Natural killer cell treated with Interleukin-12 subunit alpha and Interleukin-12 subunit beta and Interleukin-15 and Interleukin-18, amount 100 ng/mL, for 72 hours (primary cell): ENCODE data around the gene TBC1D25. TPM values are rescaled to one million over a fixed set of nuclear protein-coding genes. Genes with fewer than 3 reads are reported as not detected.
"Not testable (repeated sequence)": the region's sequence is repeated elsewhere in the genome, so short reads cannot be mapped to it uniquely, and the experiment has no call there.

Experiments used
- ATAC-seq, 2 donors: fragments of 150-1000 bp; cut with Tn5 transposase in 1 of 2; sonication (Bioruptor Pico), chemical (Tn5 transposase) in 1 of 2; 2 replicates each; pipeline ENCODE4 v1.10.0; 2021
- DNase-seq: peaks from one replicate; pipeline ENCODE4 v3.0.0; 2022; ENCODE audit warnings: low spot score
- H3K27ac Mint-ChIP-seq, 2 donors: 1 replicate in 1 of 2; 2 replicates in 1 of 2; pipeline ENCODE4 v1.8.0; 2022; ENCODE audit warnings: mixed read lengths in 2 of 2, mild to moderate bottlenecking in 1 of 2, moderate library complexity in 1 of 2
- H3K27me3 Mint-ChIP-seq, 2 donors: 1 replicate in 1 of 2; 2 replicates in 1 of 2; pipeline ENCODE4 v1.8.0; 2022; ENCODE audit warnings: mixed read lengths in 2 of 2
- H3K36me3 Mint-ChIP-seq: one replicate; pipeline ENCODE4 v1.8.0; 2022; ENCODE audit warnings: mixed read lengths
- H3K4me1 Mint-ChIP-seq, 2 donors: 1 replicate in 1 of 2; 2 replicates in 1 of 2; pipeline ENCODE4 v1.8.0; 2022; ENCODE audit warnings: low read depth in 2 of 2, mixed read lengths in 2 of 2, mild to moderate bottlenecking in 1 of 2
- H3K4me3 Mint-ChIP-seq: one replicate; pipeline ENCODE4 v1.8.0; 2022; ENCODE audit warnings: mixed read lengths
- H3K9me3 Mint-ChIP-seq: 2 replicates; pipeline ENCODE4 v1.8.0; 2022; ENCODE audit warnings: mixed read lengths
- total RNA-seq, 2 donors: library from RNA; stranded (reverse); gene quantifications; one replicate each; pipeline ENCODE4 v1.2.3, GENCODE V29; 2022

Gene TBC1D25
- total RNA-seq, 2 donors from 2014 or later, result 31.8 to 37.0 TPM

- H3K36me3 Mint-ChIP-seq, result peaks cover 8% of the 10 kb centered on the region
These were observed 17.9 kb upstream of the TBC1D25 start, which contains the start of gene EBP for GRCh38 chrX:48521353-48522243. EBP (plus strand) TSS chrX:48521808; CDS start chrX:48523772, 1,964 bp downstream.

GRCh38 chrX:48522291-48522690 is 17.2 kb upstream of the TBC1D25 start:
- Mint-ChIP-seq H3K27ac (peak overlapping the region; percentile 91 to 100), H3K4me1 (peaks cover 22 to 25% of the 10 kb centered on the region in 2 donors), H3K36me3 (peaks cover 11% of the 10 kb centered on the region), H3K4me3 (peak overlapping the region; percentile 94), H3K9me3 (no peaks in the 10 kb centered on the region), H3K27me3 (peaks cover 0 to 5% of the 10 kb centered on the region in 2 donors)
- ATAC-seq (no peak), DNase-seq (no peak)

More at GRCh38 chrX:48521353-48522243, 17.9 kb upstream of the TBC1D25 start, which contains the start of gene EBP:
- peak; percentile 95 for ATAC-seq
- DNase-seq, result peak; percentile 95
- Mint-ChIP-seq H3K27ac (peak within 1 kb of the TSS; percentile 91 to 100), H3K27me3 (peaks cover 0 to 4% of the 10 kb centered on the region in 2 donors), H3K9me3 (no peaks in the 10 kb centered on the region), H3K4me3 (peak within 1 kb of the TSS; percentile 94), H3K4me1 (peaks cover 20 to 22% of the 10 kb centered on the region in 2 donors)

GRCh38 chrX:48523682-48524081 is 15.8 kb upstream of the TBC1D25 start:
- ATAC-seq, result no peak
- H3K27me3 Mint-ChIP-seq, result peaks cover 0 to 5% of the 10 kb centered on the region in 2 donors
- no peak for DNase-seq
- peak overlapping the region; percentile 47 to 54 for H3K27ac Mint-ChIP-seq
- peak overlapping the region; percentile 94 for H3K4me3 Mint-ChIP-seq
- H3K36me3 Mint-ChIP-seq, result peaks cover 17% of the 10 kb centered on the region
- no peaks in the 10 kb centered on the region for H3K9me3 Mint-ChIP-seq
- peaks cover 23 to 25% of the 10 kb centered on the region in 2 donors for H3K4me1 Mint-ChIP-seq

- Mint-ChIP-seq H3K36me3 (peaks cover 17% of the 10 kb centered on the region), H3K4me1 (peaks cover 17 to 18% of the 10 kb centered on the region in 2 donors)
- not testable (repeated sequence) for ATAC-seq, H3K27me3 Mint-ChIP-seq, H3K27ac Mint-ChIP-seq, H3K9me3 Mint-ChIP-seq, H3K4me3 Mint-ChIP-seq, DNase-seq
These were observed 13.7 kb upstream of the TBC1D25 start for GRCh38 chrX:48525853-48526252.

- H3K27ac Mint-ChIP-seq, result peak overlapping the region; percentile 56 to 74
- H3K4me3 Mint-ChIP-seq, result no peak overlapping the region
- peaks cover 19% of the 10 kb centered on the region for H3K36me3 Mint-ChIP-seq
- H3K9me3 Mint-ChIP-seq, result no peaks in the 10 kb centered on the region
- peaks cover 32 to 45% of the 10 kb centered on the region in 2 donors for H3K4me1 Mint-ChIP-seq
- H3K27me3 Mint-ChIP-seq, result peaks cover 0 to 7% of the 10 kb centered on the region in 2 donors
- no peak for DNase-seq
- ATAC-seq, result no peak
These were observed 8.8 kb upstream of the TBC1D25 start for GRCh38 chrX:48530736-48531135.

GRCh38 chrX:48531358-48531959 is 8.1 kb upstream of the TBC1D25 start:
- no peaks in the 10 kb centered on the region for H3K9me3 Mint-ChIP-seq
- H3K4me3 Mint-ChIP-seq, result peak overlapping the region; percentile 44
- DNase-seq, result no peak
- peaks cover 16% of the 10 kb centered on the region for H3K36me3 Mint-ChIP-seq
- H3K27me3 Mint-ChIP-seq, result peaks cover 0 to 7% of the 10 kb centered on the region in 2 donors
- H3K4me1 Mint-ChIP-seq, result peaks cover 30 to 43% of the 10 kb centered on the region in 2 donors
- peak; percentile 68 to 73 for ATAC-seq
- H3K27ac Mint-ChIP-seq, result peak overlapping the region; percentile 56 to 74

GRCh38 chrX:48532161-48532560 is 7.4 kb upstream of the TBC1D25 start:
- no peak for ATAC-seq
- no peak for DNase-seq
- H3K4me1 Mint-ChIP-seq, result peaks cover 27 to 38% of the 10 kb centered on the region in 2 donors

GRCh38 chrX:48533165-48533564 is 6.3 kb upstream of the TBC1D25 start:
- no peak for ATAC-seq
- Mint-ChIP-seq H3K36me3 (peaks cover 11% of the 10 kb centered on the region), H3K4me1 (peaks cover 27 to 42% of the 10 kb centered on the region in 2 donors), H3K27me3 (peaks cover 0 to 5% of the 10 kb centered on the region in 2 donors), H3K4me3 (no peak overlapping the region), H3K9me3 (no peaks in the 10 kb centered on the region), H3K27ac (peak overlapping the region in 1 of 2 donors; percentile 74)
- no peak for DNase-seq

More at GRCh38 chrX:48532161-48532560, 7.4 kb upstream of the TBC1D25 start:
- peaks cover 12% of the 10 kb centered on the region for H3K36me3 Mint-ChIP-seq
- H3K27me3 Mint-ChIP-seq, result peaks cover 0 to 5% of the 10 kb centered on the region in 2 donors
- H3K4me3 Mint-ChIP-seq, result peak overlapping the region; percentile 44
- no peaks in the 10 kb centered on the region for H3K9me3 Mint-ChIP-seq
- peak overlapping the region; percentile 56 to 74 for H3K27ac Mint-ChIP-seq

GRCh38 chrX:48538641-48539344 is 721 bp upstream of the TBC1D25 start:
- Mint-ChIP-seq H3K27ac (peak overlapping the region; percentile 86), H3K9me3 (no peaks in the 10 kb centered on the region), H3K4me1 (peaks cover 23 to 34% of the 10 kb centered on the region in 2 donors), H3K36me3 (peaks cover 5% of the 10 kb centered on the region), H3K4me3 (peak overlapping the region; percentile 96), H3K27me3 (peaks cover 0 to 5% of the 10 kb centered on the region in 2 donors)
- DNase-seq (no peak), ATAC-seq (no peak)

- ATAC-seq (peak; percentile 69 to 72), DNase-seq (no peak)
- Mint-ChIP-seq H3K27ac (peak overlapping the region; percentile 86), H3K36me3 (peaks cover 5% of the 10 kb centered on the region), H3K4me3 (peak overlapping the region; percentile 96), H3K27me3 (no peaks in the 10 kb centered on the region), H3K4me1 (peaks cover 18 to 25% of the 10 kb centered on the region in 2 donors), H3K9me3 (no peaks in the 10 kb centered on the region)
These were observed 488 bp downstream of the TBC1D25 start for GRCh38 chrX:48540028-48540375.

GRCh38 chrX:48540480-48540879 is 966 bp downstream of the TBC1D25 start:
- Mint-ChIP-seq H3K4me1 (peaks cover 19 to 22% of the 10 kb centered on the region in 2 donors), H3K27ac (peak overlapping the region; percentile 86), H3K9me3 (no peaks in the 10 kb centered on the region), H3K4me3 (peak overlapping the region; percentile 96), H3K27me3 (no peaks in the 10 kb centered on the region), H3K36me3 (peaks cover 5% of the 10 kb centered on the region)
- ATAC-seq, result no peak
- no peak for DNase-seq

GRCh38 chrX:48541140-48541814 is 1.8 kb downstream of the TBC1D25 start:
- Mint-ChIP-seq H3K27ac (peak overlapping the region; percentile 86), H3K4me3 (peak overlapping the region; percentile 96), H3K4me1 (peaks cover 19 to 20% of the 10 kb centered on the region in 2 donors), H3K9me3 (no peaks in the 10 kb centered on the region), H3K27me3 (no peaks in the 10 kb centered on the region), H3K36me3 (peaks cover 5% of the 10 kb centered on the region)
- no peak for DNase-seq
- no peak for ATAC-seq

GRCh38 chrX:48548871-48549270 is 9.4 kb downstream of the TBC1D25 start:
- Mint-ChIP-seq H3K4me3 (no peak overlapping the region), H3K4me1 (peaks cover 7 to 14% of the 10 kb centered on the region in 2 donors), H3K27ac (no peak overlapping the region), H3K36me3 (peaks cover 10% of the 10 kb centered on the region), H3K9me3 (no peaks in the 10 kb centered on the region), H3K27me3 (no peaks in the 10 kb centered on the region)
- no peak for ATAC-seq
- no peak for DNase-seq
